Tibial nerve (tissue), 4 donors: ENCODE measurements around the gene SPAG9. TPM values are rescaled to one million over a fixed set of nuclear protein-coding genes. Genes with fewer than 3 reads are reported as not detected.

Experiments used
- DNase-seq, 2 donors: peaks; one replicate each; pipeline ENCODE4 v3.0.0-alpha.2; 2019; ENCODE audit warnings: low spot score in 2 of 2
- H3K27ac ChIP-seq, 4 donors: fragments of 200-600 bp; sonication (generic) in 3 of 4; one replicate each; pipeline ENCODE4 v1.5.1; 2017 to 2019; ENCODE audit warnings: mild to moderate bottlenecking in 1 of 4
- H3K27me3 ChIP-seq, 2 donors: fragments of 200-600 bp; sonication (generic) in 1 of 2; one replicate each; pipeline versions ENCODE4 v1.5.1 to v1.6.0; 2017 to 2019
- H3K36me3 ChIP-seq, 3 donors: fragments of 200-600 bp; sonication (generic); one replicate each; pipeline ENCODE4 v1.5.1; 2018 to 2019
- H3K4me1 ChIP-seq, 4 donors: fragments of 200-600 bp; sonication (generic) in 3 of 4; one replicate each; pipeline ENCODE4 v1.5.1; 2017 to 2019
- H3K4me3 ChIP-seq, 4 donors: fragments of 200-600 bp; sonication (generic) in 3 of 4; one replicate each; pipeline ENCODE4 v1.5.1; 2017 to 2019; ENCODE audit warnings: mild to moderate bottlenecking in 1 of 4, moderate library complexity in 1 of 4
- H3K9me3 ChIP-seq, 4 donors: fragments of 200-600 bp; sonication (generic) in 3 of 4; one replicate each; pipeline ENCODE4 v1.5.1; 2017 to 2019
- EP300 ChIP-seq, 2 donors: sonication (generic); formaldehyde crosslinking; IDR thresholded peaks; one replicate each; pipeline ENCODE4 v1.6.1; 2017; ENCODE audit warnings: antibody characterized with exemption in 2 of 2, mild to moderate bottlenecking in 1 of 2
- POLR2A ChIP-seq, 2 donors: fragments of 450-650 bp; IDR thresholded peaks; one replicate each; pipeline ENCODE4 v1.6.1; 2017; ENCODE audit warnings: antibody characterized with exemption in 2 of 2, mild to moderate bottlenecking in 2 of 2, moderate library complexity in 2 of 2
- WGBS, 2 donors: methylation state at CpG; one replicate each; pipeline ENCODE4 v1.1.5; 2018; 5-methylcytosine and 5-hydroxymethylcytosine counted together
- total RNA-seq, 4 donors: library from RNA; depleted of rRNA; stranded (reverse); fragments of >200 nt; gene quantifications; one replicate each; pipeline ENCODE4 v1.1.0, GENCODE V29; 2016
- TF ChIP-seq, protein P1 (sequence below), 5 experiments: fragments of 200-600 bp in 3 of 5; fragments of 450-650 bp in 2 of 5; sonication (generic) in 3 of 5; IDR thresholded peaks; one replicate each; pipeline ENCODE4 v1.5.1; 2016 to 2019; ENCODE audit warnings: antibody characterized with exemption in 5 of 5, mild to moderate bottlenecking in 3 of 5, moderate library complexity in 2 of 5

SPAG9 gene
- total RNA-seq, 4 donors from 2014 or later, result 145 to 199 (median 165) TPM

DNA sequence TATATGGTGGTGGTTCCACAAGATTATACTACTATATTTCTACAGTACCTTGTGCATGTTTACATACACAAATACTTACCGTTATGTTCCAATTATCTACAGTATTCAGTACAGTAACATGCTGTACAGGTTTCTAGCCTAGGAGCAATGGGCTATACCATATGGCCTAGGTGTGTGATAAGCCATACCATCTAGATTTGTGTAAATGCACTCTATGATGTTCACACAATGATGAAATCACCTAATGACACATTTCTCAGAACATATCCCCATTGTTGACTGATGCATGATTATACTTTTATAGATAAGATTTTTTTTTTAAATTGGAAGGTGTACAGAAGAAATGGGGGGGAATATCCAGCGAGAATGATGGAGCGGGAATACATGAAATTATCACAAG is 131.5 kb downstream of the SPAG9 start:
- DNase-seq, result no peak
- H3K9me3 ChIP-seq, result no peaks in the 10 kb centered on the region
- no peak overlapping the region for H3K4me3 ChIP-seq
- no peaks in the 10 kb centered on the region for H3K4me1 ChIP-seq
- TF ChIP-seq POLR2A (IDR thresholded peaks at IDR 0.05) (no peak), EP300 (IDR thresholded peaks at IDR 0.05) (no peak)
- TF ChIP-seq, protein P1, sequence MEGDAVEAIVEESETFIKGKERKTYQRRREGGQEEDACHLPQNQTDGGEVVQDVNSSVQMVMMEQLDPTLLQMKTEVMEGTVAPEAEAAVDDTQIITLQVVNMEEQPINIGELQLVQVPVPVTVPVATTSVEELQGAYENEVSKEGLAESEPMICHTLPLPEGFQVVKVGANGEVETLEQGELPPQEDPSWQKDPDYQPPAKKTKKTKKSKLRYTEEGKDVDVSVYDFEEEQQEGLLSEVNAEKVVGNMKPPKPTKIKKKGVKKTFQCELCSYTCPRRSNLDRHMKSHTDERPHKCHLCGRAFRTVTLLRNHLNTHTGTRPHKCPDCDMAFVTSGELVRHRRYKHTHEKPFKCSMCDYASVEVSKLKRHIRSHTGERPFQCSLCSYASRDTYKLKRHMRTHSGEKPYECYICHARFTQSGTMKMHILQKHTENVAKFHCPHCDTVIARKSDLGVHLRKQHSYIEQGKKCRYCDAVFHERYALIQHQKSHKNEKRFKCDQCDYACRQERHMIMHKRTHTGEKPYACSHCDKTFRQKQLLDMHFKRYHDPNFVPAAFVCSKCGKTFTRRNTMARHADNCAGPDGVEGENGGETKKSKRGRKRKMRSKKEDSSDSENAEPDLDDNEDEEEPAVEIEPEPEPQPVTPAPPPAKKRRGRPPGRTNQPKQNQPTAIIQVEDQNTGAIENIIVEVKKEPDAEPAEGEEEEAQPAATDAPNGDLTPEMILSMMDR (IDR thresholded peaks at IDR 0.05), result no peak
- 91 to 94% methylated on average over 3 of the region's 3 CpGs for WGBS, 2 donors
- H3K27me3 ChIP-seq, result no peaks in the 10 kb centered on the region
- peaks cover 0 to 95% (median 36%) of the 10 kb centered on the region in 3 donors for H3K36me3 ChIP-seq
- H3K27ac ChIP-seq, result no peak overlapping the region

DNA sequence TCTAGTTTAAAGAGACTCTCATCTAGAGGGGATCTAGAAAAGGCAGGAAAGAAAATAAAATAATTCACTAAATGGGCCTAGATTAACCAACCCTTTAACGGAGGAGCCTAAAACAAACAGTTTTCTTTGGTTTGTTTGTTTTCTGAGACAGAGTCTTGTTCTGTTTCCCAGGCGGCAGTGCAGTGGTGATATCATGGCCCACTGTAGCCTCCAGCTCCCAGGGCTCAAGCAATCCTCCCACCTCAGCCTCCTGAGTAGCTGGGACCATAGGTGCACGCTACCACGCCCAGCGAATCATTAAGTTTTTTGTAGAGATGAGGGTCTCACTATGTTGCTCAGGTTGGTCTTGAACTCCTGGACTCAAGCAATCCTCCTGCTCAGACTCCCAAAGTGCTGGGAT is 132.2 kb downstream of the SPAG9 start:
- H3K9me3 ChIP-seq, result no peaks in the 10 kb centered on the region
- no peak for DNase-seq
- H3K4me3 ChIP-seq, result no peak overlapping the region
- no peak overlapping the region for H3K27ac ChIP-seq
- WGBS, 2 donors, result 81 to 83% methylated on average over 5 of the region's 5 CpGs
- TF ChIP-seq EP300 (IDR thresholded peaks at IDR 0.05) (no peak), POLR2A (IDR thresholded peaks at IDR 0.05) (no peak)
- TF ChIP-seq, protein P1 (IDR thresholded peaks at IDR 0.05), result no peak
- peaks cover 0 to 90% (median 28%) of the 10 kb centered on the region in 3 donors for H3K36me3 ChIP-seq
- no peaks in the 10 kb centered on the region for H3K4me1 ChIP-seq
- H3K27me3 ChIP-seq, result no peaks in the 10 kb centered on the region

DNA sequence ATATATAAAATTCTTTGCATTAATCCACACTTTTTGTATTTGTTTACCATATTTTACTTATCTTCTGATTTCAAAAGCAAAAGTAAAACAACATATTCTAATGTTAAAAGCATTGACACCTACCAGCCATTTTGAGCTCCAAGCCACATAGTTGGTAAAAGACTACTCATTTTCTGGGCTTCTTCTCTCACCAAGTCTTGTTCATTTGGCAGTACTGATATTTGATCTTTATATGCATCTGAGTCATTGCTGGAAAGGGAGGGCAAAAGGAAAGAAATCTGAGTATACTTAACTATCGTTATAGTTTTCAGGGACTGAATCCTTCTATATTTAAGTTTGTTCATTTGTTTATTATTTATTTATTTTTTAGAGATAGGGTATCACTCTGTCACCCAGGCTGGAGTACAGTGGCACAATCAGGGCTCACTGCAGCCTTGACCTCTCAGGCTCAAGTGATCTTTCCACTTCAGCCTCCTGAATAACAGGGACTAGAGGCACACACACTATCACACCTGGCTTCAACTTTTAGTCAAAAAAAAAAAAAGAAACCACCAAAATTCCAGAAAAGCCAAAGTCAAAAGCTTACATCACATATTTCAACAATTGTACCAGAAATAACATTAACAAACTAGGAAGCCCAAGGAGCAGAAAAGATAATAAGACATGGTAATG is 133.5 kb downstream of the SPAG9 start:
- H3K4me1 ChIP-seq, result no peaks in the 10 kb centered on the region
- TF ChIP-seq EP300 (IDR thresholded peaks at IDR 0.05), result no peak
- TF ChIP-seq, protein P1 (IDR thresholded peaks at IDR 0.05), result no peak
- TF ChIP-seq POLR2A (IDR thresholded peaks at IDR 0.05), result no peak
- H3K27ac ChIP-seq, result no peak overlapping the region
- H3K36me3 ChIP-seq, result peaks cover 0 to 90% (median 19%) of the 10 kb centered on the region in 3 donors
- H3K27me3 ChIP-seq, result no peaks in the 10 kb centered on the region
- H3K4me3 ChIP-seq, result no peak overlapping the region
- no peaks in the 10 kb centered on the region for H3K9me3 ChIP-seq
- WGBS, 2 donors, result 71 to 88% methylated on average over 1 of the region's 1 CpG
- no peak for DNase-seq

DNA sequence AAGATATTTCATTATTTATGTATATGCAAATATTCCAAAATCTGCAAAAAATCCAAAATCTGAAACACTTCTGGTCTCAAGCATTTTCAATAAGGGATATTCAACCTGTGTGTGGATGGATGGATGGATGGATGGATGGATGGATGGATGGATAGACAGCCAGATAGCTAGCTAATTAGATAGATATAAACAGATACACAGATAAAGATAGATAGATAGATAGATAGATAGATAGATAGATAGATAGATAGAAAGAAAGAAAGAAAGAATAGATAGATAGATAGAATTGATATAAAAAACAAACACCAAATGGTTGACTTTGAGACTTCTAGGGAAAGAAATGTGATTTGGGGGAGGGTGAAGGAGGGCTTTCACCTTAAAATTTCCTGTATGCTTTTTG is 139.4 kb downstream of the SPAG9 start:
- no peak overlapping the region for H3K4me3 ChIP-seq
- no peak for TF ChIP-seq POLR2A (IDR thresholded peaks at IDR 0.05)
- TF ChIP-seq, protein P1 (IDR thresholded peaks at IDR 0.05), result no peak
- TF ChIP-seq EP300 (IDR thresholded peaks at IDR 0.05), result no peak
- H3K27me3 ChIP-seq, result no peaks in the 10 kb centered on the region
- H3K27ac ChIP-seq, result no peak overlapping the region
- no peaks in the 10 kb centered on the region for H3K9me3 ChIP-seq
- H3K4me1 ChIP-seq, result no peaks in the 10 kb centered on the region
- DNase-seq, result no peak
- H3K36me3 ChIP-seq, result peaks cover 2 to 94% (median 7%) of the 10 kb centered on the region in 3 donors

DNA sequence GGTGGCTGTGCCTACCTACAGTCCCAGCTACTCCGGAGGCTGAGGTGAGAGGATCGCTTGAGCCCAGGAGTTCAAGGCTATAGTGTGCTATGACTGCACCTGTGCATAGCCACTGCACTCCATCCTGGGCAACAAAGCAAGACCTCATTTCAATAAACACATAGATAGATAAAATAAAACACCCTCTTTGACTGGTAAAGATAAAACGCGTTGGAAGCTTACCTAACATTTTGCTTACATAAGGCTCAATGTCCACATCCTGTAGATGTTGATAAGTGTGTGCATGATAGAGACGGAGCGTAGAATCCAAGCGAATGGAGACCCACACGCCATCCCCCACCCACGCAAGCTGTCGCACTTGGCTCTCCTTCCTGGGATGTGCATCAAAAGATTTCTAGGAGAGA is 141.1 kb downstream of the SPAG9 start:
- peaks cover 2 to 94% (median 3%) of the 10 kb centered on the region in 3 donors for H3K36me3 ChIP-seq
- 89 to 96% methylated on average over 10 of the region's 10 CpGs for WGBS, 2 donors

More for the DNA sequence above, 141.1 kb downstream of the SPAG9 start:
- TF ChIP-seq EP300 (IDR thresholded peaks at IDR 0.05) (no peak), POLR2A (IDR thresholded peaks at IDR 0.05) (no peak)
- TF ChIP-seq, protein P1 (IDR thresholded peaks at IDR 0.05), result no peak
- no peak for DNase-seq
- no peak overlapping the region for H3K27ac ChIP-seq
- H3K4me3 ChIP-seq, result no peak overlapping the region
- H3K4me1 ChIP-seq, result no peaks in the 10 kb centered on the region
- H3K9me3 ChIP-seq, result no peaks in the 10 kb centered on the region
- H3K27me3 ChIP-seq, result no peaks in the 10 kb centered on the region
